Measurements from ENCODE around the gene GLT8D1.

Gene GLT8D1

GRCh38 chr3:52697632-52697965 lies 8.0 kb downstream of the GLT8D1 start:
- DNase-seq (ENCODE audit: low read depth), result no peak
- no peak for TF ChIP-seq CTCF (IDR thresholded peaks at IDR 0.05; ENCODE audit: insufficient read depth, low read depth, low read length, missing control alignments)

GRCh38 chr3:52696830-52697631 lies 8.6 kb downstream of the GLT8D1 start:
- TF ChIP-seq CTCF (IDR thresholded peaks at IDR 0.05; ENCODE audit: insufficient read depth, low read depth, low read length, missing control alignments), result no peak
- no peak for DNase-seq (ENCODE audit: low read depth)
- H3K4me3 ChIP-seq (ENCODE audit: low read length), result no peak overlapping the region

More at GRCh38 chr3:52697632-52697965, 8.0 kb downstream of the GLT8D1 start:
- no peak overlapping the region for H3K4me3 ChIP-seq (ENCODE audit: low read length)

GRCh38 chr3:52695798-52696671 lies 9.6 kb downstream of the GLT8D1 start:
- no peak for DNase-seq (ENCODE audit: low read depth)
- H3K4me3 ChIP-seq (ENCODE audit: low read length), result no peak overlapping the region
- TF ChIP-seq CTCF (IDR thresholded peaks at IDR 0.05; ENCODE audit: insufficient read depth, low read depth, low read length, missing control alignments), result no peak

GRCh38 chr3:52694528-52695189 lies 10.9 kb downstream of the GLT8D1 start:
- no peak for TF ChIP-seq CTCF (IDR thresholded peaks at IDR 0.05; ENCODE audit: insufficient read depth, low read depth, low read length, missing control alignments)

GRCh38 chr3:52693071-52693470 lies 12.5 kb downstream of the GLT8D1 start:
- no peak overlapping the region for H3K4me3 ChIP-seq (ENCODE audit: low read length)
- TF ChIP-seq CTCF (IDR thresholded peaks at IDR 0.05; ENCODE audit: insufficient read depth, low read depth, low read length, missing control alignments), result no peak
- no peak for DNase-seq (ENCODE audit: low read depth)

More at GRCh38 chr3:52694528-52695189, 10.9 kb downstream of the GLT8D1 start:
- DNase-seq (ENCODE audit: low read depth), result no peak
- no peak overlapping the region for H3K4me3 ChIP-seq (ENCODE audit: low read length)

- H3K4me3 ChIP-seq (ENCODE audit: low read length), result no peak overlapping the region
- no peak for DNase-seq (ENCODE audit: low read depth)
- no peak for TF ChIP-seq CTCF (IDR thresholded peaks at IDR 0.05; ENCODE audit: insufficient read depth, low read depth, low read length, missing control alignments)
Measured at GRCh38 chr3:52690560-52690959, 15.0 kb downstream of the GLT8D1 start.

All from epithelial cell of esophagus (primary cell).